ENCODE measurements around the gene EFCAB5. TPM values are rescaled to one million over a fixed set of nuclear protein-coding genes. Genes with fewer than 3 reads are reported as not detected.
A peak's percentile ranks its signal among the peaks of the same experiment; 100 is the strongest.

The EFCAB5 gene
- total and polyA plus RNA-seq, 2 of the 13 experiments (the other 11 are each of a cell fraction or from before 2014, with no cell fraction given): 0.15 TPM; not detected in 1

GRCh38 chr17:30116661-30117551 is 175.5 kb downstream of the EFCAB5 start, which contains the start of gene NSRP1 (continued):
- TF ChIP-seq HOXA5 (CRISPR knock-in tag; IDR thresholded peaks at IDR 0.05) (no peak; the same call in 1 of the 2 replicates), U2AF1 (optimal IDR thresholded peaks at IDR 0.05; ENCODE audit: low read depth, low read length) (no peak), ZNF639 (CRISPR knock-in tag; conservative IDR thresholded peaks at IDR 0.05) (peak; percentile 55; the same call in 1 of the 2 replicates), EED (CRISPR knock-in tag; IDR thresholded peaks at IDR 0.05) (no peak), RFX1 (IDR thresholded peaks at IDR 0.05) (no peak), THAP11 (CRISPR knock-in tag; IDR thresholded peaks at IDR 0.05) (peak; percentile 86), ZNF781 (CRISPR knock-in tag; IDR thresholded peaks at IDR 0.05; ENCODE audit: borderline replicate concordance, not compliant biosample characterization) (no peak), ZNF704 (CRISPR knock-in tag; IDR thresholded peaks at IDR 0.05; ENCODE audit: borderline replicate concordance) (0 out of 2 replicates have a peak, but pooled peaks have one; percentile 47), GMEB1 (CRISPR knock-in tag; IDR thresholded peaks at IDR 0.05; ENCODE audit: borderline replicate concordance) (peak; percentile 98), IRF9 (CRISPR knock-in tag; IDR thresholded peaks at IDR 0.05; ENCODE audit: borderline replicate concordance) (no peak), ZNF616 (CRISPR knock-in tag; IDR thresholded peaks at IDR 0.05; ENCODE audit: low read depth) (no peak), U2AF2 (IDR thresholded peaks at IDR 0.05; ENCODE audit: low read depth, low read length) (no peak), TAF15 (IDR thresholded peaks at IDR 0.05; ENCODE audit: low read depth, low read length, poor library complexity, severe bottlenecking) (no peak), CREB1 (IDR thresholded peaks at IDR 0.05) (peak; percentile 98), CREB1 (CRISPR knock-in tag; IDR thresholded peaks at IDR 0.05) (peak; percentile 95), GABPA (IDR thresholded peaks at IDR 0.05; ENCODE audit: low read depth, low read length) (no peak), GABPA (CRISPR knock-in tag; IDR thresholded peaks at IDR 0.05; ENCODE audit: low read depth) (peak; percentile 49; the same call in 1 of the 2 replicates), ARHGAP35 (CRISPR knock-in tag; IDR thresholded peaks at IDR 0.05; ENCODE audit: borderline replicate concordance) (no peak), ZNF883 (CRISPR knock-in tag; IDR thresholded peaks at IDR 0.05; ENCODE audit: not compliant biosample characterization) (peak; percentile 30), ZSCAN31 (CRISPR knock-in tag; IDR thresholded peaks at IDR 0.05; ENCODE audit: low read depth) (no peak), ZNF12 (CRISPR knock-in tag; IDR thresholded peaks at IDR 0.05) (no peak), ZNF552 (CRISPR knock-in tag; IDR thresholded peaks at IDR 0.05; ENCODE audit: borderline replicate concordance) (no peak), NR2F2 (IDR thresholded peaks at IDR 0.05; ENCODE audit: borderline replicate concordance, low read depth) (peak; percentile 10; the same call in 1 of the 2 replicates), ZNF816 (CRISPR knock-in tag; IDR thresholded peaks at IDR 0.05; ENCODE audit: borderline replicate concordance) (no peak; the same call in 1 of the 2 replicates), ZNF326 (CRISPR knock-in tag; IDR thresholded peaks at IDR 0.05; ENCODE audit: borderline replicate concordance) (no peak)
